Body of pancreas (tissue), 4 donors: ENCODE results near the gene MED13L.

Source experiments
- POLR2A ChIP-seq, 3 donors: fragments of 450-650 bp; IDR thresholded peaks; one replicate each; pipeline ENCODE4 v1.6.1; 2016; ENCODE audit warnings: antibody characterized with exemption in 3 of 3, mild to moderate bottlenecking in 2 of 3
- TF ChIP-seq, protein P1 (sequence below), 7 experiments: fragments of 450-650 bp in 4 of 7; fragments of 200-600 bp in 3 of 7; sonication (generic) in 3 of 7; IDR thresholded peaks; one replicate each; pipeline ENCODE4 v1.5.1; 2016 to 2019; ENCODE audit warnings: antibody characterized with exemption in 7 of 7

DNA sequence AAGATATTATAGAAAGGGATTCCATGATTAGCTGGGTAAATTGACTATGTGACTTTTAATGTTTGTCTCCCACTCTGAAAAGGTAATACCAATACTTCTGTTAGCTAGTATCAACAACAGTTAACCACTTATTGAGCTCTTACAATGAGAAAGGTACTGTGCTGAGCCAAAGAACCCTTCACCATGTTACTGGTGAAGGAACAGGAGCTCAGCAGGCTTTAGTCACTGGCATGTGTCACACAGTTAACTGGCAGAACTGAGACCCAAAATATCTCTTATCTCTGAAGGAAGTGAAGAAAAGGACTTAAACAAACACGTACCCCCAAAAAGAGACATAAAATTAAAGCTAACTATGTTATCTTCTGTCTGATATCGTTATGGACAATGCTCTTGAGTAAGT lies 170.6 kb downstream of the MED13L start:
- TF ChIP-seq, protein P1, sequence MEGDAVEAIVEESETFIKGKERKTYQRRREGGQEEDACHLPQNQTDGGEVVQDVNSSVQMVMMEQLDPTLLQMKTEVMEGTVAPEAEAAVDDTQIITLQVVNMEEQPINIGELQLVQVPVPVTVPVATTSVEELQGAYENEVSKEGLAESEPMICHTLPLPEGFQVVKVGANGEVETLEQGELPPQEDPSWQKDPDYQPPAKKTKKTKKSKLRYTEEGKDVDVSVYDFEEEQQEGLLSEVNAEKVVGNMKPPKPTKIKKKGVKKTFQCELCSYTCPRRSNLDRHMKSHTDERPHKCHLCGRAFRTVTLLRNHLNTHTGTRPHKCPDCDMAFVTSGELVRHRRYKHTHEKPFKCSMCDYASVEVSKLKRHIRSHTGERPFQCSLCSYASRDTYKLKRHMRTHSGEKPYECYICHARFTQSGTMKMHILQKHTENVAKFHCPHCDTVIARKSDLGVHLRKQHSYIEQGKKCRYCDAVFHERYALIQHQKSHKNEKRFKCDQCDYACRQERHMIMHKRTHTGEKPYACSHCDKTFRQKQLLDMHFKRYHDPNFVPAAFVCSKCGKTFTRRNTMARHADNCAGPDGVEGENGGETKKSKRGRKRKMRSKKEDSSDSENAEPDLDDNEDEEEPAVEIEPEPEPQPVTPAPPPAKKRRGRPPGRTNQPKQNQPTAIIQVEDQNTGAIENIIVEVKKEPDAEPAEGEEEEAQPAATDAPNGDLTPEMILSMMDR (IDR thresholded peaks at IDR 0.05) = no peak
- no peak for TF ChIP-seq POLR2A (IDR thresholded peaks at IDR 0.05)
